Adrenal gland (tissue), 12 donors: Measurements from ENCODE around the gene MARCHF2. TPM values are rescaled to one million over a fixed set of nuclear protein-coding genes. Genes with fewer than 3 reads are reported as not detected.

ENCODE experiments used
- DNase-seq, 7 donors: peaks; one replicate each; pipeline ENCODE4 v3.0.0-alpha.2; 2019 to 2020
- H3K27ac ChIP-seq, 5 donors: fragments of 200-600 bp; sonication (generic) in 4 of 5; 1 replicate in 3 of 5; 2 replicates in 2 of 5; pipeline versions ENCODE4 v1.5.1 to v1.8.0; 2016 to 2020; ENCODE audit warnings: mild to moderate bottlenecking in 1 of 5
- H3K27me3 ChIP-seq: fragments of 200-600 bp; 2 replicates; pipeline ENCODE4 v1.8.0; 2021
- H3K36me3 ChIP-seq, 2 donors: fragments of 200-600 bp; replicated peaks in 1 of 2; 1 replicate in 1 of 2; 2 replicates in 1 of 2; pipeline versions ENCODE4 v1.5.1 to v1.8.0; 2018 to 2022
- H3K4me1 ChIP-seq, 2 donors: fragments of 200-600 bp; replicated peaks in 1 of 2; 1 replicate in 1 of 2; 2 replicates in 1 of 2; pipeline versions ENCODE4 v1.5.1 to v1.8.0; 2018 to 2021
- H3K4me3 ChIP-seq, 4 donors: fragments of 200-600 bp; sonication (generic) in 3 of 4; one replicate each; pipeline ENCODE4 v1.5.1; 2016 to 2018
- H3K9me3 ChIP-seq, 3 donors: fragments of 200-600 bp; sonication (generic) in 1 of 3; replicated peaks in 1 of 3; 1 replicate in 2 of 3; 2 replicates in 1 of 3; pipeline versions ENCODE4 v1.5.1 to v1.8.0; 2016 to 2021
- POLR2A ChIP-seq, 2 donors: fragments of 450-650 bp; IDR thresholded peaks; one replicate each; pipeline ENCODE4 v1.6.1; 2017; ENCODE audit warnings: antibody characterized with exemption in 2 of 2, mild to moderate bottlenecking in 2 of 2, moderate library complexity in 1 of 2
- WGBS, 4 donors: extraction: QIAGEN DNeasy Blood & Tissue Kit in 2 of 4; methylation state at CpG; one replicate each; pipeline versions ENCODE4 v1.1.5 to v1.1.7; 2013 to 2017; 5-methylcytosine and 5-hydroxymethylcytosine counted together
- intact Hi-C, 2 donors: fragments of 100-400 bp; cut with DNase I; formaldehyde crosslinking; loops; one replicate each; pipeline versions ENCODE4 v1.14.1 to v1.15.0; 2022 to 2023
- polyA plus RNA-seq, 3 donors: library from polyadenylated mRNA; stranded (reverse); fragments of 200-250 nt in 2 of 3; fragments of 350-450 nt in 1 of 3; fragmentation: Illumina TruSeq in 1 of 3; extraction: RNeasy Lipid Tissue Mini Kit (QIAGEN cat#74804) in 1 of 3; gene quantifications; one replicate each; pipeline ENCODE4 v1.2.3, GENCODE V29; 2013 to 2014
- total RNA-seq, 9 donors: library from RNA; depleted of rRNA in 4 of 9; stranded (reverse); fragments of >200 nt in 4 of 9; fragments of 120-200 nt in 1 of 9; fragmentation: NEBNext Ultra II Directional in 1 of 9; extraction: Animal tissue kit (Norgen Biotek cat#: 25700) in 1 of 9; gene quantifications; one replicate each; pipeline versions ENCODE4 v1.1.0 to v1.2.4, GENCODE V29; 2013 to 2023
- TF ChIP-seq, protein P1 (sequence below), 6 experiments: fragments of 450-650 bp in 4 of 6; fragments of 200-600 bp in 2 of 6; sonication (generic) in 1 of 6; IDR thresholded peaks; 1 replicate in 5 of 6; 2 replicates in 1 of 6; pipeline versions ENCODE4 v1.5.1 to v1.8.0; 2016 to 2021; ENCODE audit warnings: antibody characterized with exemption in 6 of 6, mild to moderate bottlenecking in 2 of 6, moderate library complexity in 1 of 6
- donor health status: healthy with polysubstance abuse.
- donor health status: Bipolar disorder and iron deficiency.
- donor health status: DM: yes; HTN: yes; CAD: no.
- donor health status: DM: no; HTN: no; CAD: no.
- donor health status: DM: no; HTN: no; CAD: no.
- donor health status: DM: yes; HTN: yes; CAD: no.

Gene MARCHF2
- total and polyA plus RNA-seq, 12 donors: 13.1 to 200 (median 45.8) TPM

DNA sequence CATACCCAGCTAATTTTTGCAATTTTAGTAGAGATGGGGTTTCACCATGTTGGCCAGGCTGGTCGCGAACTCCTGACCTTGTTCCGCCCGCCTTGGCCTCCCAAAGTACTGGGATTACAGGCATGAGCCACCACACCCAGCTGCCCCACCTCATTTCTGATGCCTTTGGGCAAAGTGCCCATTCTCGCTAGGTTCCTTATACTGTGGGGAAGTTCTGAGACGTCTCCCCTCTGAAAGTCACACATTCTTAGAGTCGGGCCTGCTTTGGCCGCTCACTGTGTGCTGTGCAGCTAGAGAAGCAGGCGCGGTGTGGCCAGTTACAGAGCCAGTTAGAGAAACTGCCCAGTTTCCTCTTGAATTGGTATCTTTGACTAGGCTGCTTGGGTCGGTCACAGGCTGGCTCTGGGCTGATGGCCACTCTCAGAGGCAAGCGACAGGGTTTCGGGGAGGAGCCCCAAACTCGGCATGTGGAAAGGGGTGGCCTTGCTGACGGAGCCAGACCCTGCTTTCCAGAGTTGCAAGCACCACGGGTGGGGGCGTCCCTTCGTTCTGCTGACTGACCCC lies 71.3 kb downstream of the MARCHF2 start:
- Histone ChIP-seq H3K36me3 (peaks cover 0 to 82% of the 10 kb centered on the region in 2 donors), H3K27me3 (no peaks in the 10 kb centered on the region), H3K9me3 (no peaks in the 10 kb centered on the region), H3K27ac (peak overlapping the region in 2 of 5 donors; percentile 21 to 52), H3K4me3 (no peak overlapping the region), H3K4me1 (peaks cover 0 to 8% of the 10 kb centered on the region in 2 donors)
- intact Hi-C loops: no loop called here
- no peak for TF ChIP-seq POLR2A (IDR thresholded peaks at IDR 0.05)
- TF ChIP-seq, protein P1, sequence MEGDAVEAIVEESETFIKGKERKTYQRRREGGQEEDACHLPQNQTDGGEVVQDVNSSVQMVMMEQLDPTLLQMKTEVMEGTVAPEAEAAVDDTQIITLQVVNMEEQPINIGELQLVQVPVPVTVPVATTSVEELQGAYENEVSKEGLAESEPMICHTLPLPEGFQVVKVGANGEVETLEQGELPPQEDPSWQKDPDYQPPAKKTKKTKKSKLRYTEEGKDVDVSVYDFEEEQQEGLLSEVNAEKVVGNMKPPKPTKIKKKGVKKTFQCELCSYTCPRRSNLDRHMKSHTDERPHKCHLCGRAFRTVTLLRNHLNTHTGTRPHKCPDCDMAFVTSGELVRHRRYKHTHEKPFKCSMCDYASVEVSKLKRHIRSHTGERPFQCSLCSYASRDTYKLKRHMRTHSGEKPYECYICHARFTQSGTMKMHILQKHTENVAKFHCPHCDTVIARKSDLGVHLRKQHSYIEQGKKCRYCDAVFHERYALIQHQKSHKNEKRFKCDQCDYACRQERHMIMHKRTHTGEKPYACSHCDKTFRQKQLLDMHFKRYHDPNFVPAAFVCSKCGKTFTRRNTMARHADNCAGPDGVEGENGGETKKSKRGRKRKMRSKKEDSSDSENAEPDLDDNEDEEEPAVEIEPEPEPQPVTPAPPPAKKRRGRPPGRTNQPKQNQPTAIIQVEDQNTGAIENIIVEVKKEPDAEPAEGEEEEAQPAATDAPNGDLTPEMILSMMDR (IDR thresholded peaks at IDR 0.05): no peak
- WGBS, 4 donors: 77 to 94% (median 83%) methylated on average over 16 to 18 of the region's 18 CpGs
- DNase-seq: peak; percentile 50 to 75 (median 66)

DNA sequence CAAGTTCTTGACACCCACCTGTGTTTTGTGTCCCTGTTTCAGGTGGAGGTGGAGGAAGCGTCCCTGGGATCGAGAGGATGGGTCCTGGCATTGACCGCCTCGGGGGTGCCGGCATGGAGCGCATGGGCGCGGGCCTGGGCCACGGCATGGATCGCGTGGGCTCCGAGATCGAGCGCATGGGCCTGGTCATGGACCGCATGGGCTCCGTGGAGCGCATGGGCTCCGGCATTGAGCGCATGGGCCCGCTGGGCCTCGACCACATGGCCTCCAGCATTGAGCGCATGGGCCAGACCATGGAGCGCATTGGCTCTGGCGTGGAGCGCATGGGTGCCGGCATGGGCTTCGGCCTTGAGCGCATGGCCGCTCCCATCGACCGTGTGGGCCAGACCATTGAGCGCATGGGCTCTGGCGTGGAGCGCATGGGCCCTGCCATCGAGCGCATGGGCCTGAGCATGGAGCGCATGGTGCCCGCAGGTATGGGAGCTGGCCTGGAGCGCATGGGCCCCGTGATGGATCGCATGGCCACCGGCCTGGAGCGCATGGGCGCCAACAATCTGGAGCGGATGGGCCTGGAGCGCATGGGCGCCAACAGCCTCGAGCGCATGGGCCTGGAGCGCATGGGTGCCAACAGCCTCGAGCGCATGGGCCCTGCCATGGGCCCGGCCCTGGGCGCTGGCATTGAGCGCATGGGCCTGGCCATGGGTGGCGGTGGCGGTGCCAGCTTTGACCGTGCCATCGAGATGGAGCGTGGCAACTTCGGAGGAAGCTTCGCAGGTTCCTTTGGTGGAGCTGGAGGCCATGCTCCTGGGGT lies 72.7 kb downstream of the MARCHF2 start:
- Histone ChIP-seq H3K4me3 (no peak overlapping the region), H3K9me3 (no peaks in the 10 kb centered on the region), H3K27ac (no peak overlapping the region), H3K4me1 (peaks cover 0 to 7% of the 10 kb centered on the region in 2 donors), H3K27me3 (no peaks in the 10 kb centered on the region), H3K36me3 (peaks cover 0 to 81% of the 10 kb centered on the region in 2 donors)
- DNase-seq: no peak
- intact Hi-C loops: no loop called here
- TF ChIP-seq, protein P1 (IDR thresholded peaks at IDR 0.05): no peak
- TF ChIP-seq POLR2A (IDR thresholded peaks at IDR 0.05): no peak
- 96 to 100% (median 97%) methylated on average over 9 to 62 of the region's 62 CpGs for WGBS, 4 donors

DNA sequence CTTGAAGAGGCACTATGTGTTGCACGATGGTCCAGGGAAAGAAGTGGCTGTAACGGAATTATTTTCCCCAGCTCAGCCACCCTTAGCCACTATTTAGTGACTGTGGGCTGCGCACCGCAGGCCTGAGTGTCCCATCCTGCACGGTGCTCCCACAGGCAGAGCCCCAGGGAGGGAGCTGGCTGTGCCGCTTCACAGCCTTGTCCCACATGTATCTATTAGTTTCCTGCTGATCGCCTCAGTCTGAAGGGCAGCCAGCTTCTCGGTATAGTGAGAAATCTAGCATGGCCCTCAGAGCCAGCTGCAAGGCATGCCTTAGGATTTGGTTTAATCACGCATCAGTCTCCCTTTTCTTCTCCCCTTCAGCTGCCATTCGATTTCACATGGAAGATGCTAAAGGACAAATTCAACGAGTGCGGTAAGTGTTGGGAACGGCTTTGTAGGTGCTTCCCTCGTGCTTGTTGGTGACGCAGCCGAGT lies 73.6 kb downstream of the MARCHF2 start:
- Histone ChIP-seq H3K27me3 (no peaks in the 10 kb centered on the region), H3K27ac (peak overlapping the region in 2 of 5 donors; percentile 32 to 59), H3K4me3 (no peak overlapping the region), H3K36me3 (peaks cover 0 to 73% of the 10 kb centered on the region in 2 donors), H3K9me3 (no peaks in the 10 kb centered on the region), H3K4me1 (no peaks in the 10 kb centered on the region)
- no peak for DNase-seq
- 76 to 84% (median 82%) methylated on average over 15 to 16 of the region's 16 CpGs for WGBS, 4 donors
- intact Hi-C loops: no loop called here
- no peak for TF ChIP-seq POLR2A (IDR thresholded peaks at IDR 0.05)
- TF ChIP-seq, protein P1 (IDR thresholded peaks at IDR 0.05): no peak

DNA sequence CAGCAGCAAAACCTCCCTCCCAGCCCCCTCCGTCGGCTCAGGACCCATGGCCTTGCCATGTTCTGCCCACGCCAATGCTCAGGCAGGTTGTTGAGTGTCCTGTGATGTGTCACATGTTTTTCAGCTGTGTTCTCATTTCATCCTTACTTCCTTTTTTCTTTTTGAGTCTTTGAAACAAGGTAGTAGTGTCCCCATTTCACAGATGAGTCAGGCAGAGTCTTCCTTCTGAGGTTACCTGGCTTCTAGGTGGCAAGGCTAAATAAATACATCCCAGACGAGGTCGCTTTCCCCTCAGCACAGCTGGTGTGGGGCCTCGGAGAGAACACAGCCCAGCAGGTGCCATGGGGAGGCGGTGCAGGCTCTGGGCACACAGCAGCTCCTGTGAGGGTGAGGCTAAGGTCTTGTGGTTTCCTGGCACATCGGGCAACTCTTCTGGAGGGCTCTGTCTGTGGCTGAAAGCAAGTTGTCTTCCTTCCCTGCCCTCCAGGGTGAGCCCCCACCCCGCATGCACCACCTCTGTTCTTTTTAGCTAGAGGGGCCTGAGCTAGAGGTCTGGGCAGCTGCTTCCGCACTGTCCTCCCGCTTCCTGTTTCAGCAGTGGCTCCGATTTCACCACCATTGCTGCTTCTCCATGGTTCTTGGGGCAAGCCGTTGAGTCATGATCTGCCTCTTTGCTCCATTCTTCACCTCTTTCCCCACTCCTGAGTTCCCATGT lies 74.2 kb downstream of the MARCHF2 start:
- no peak overlapping the region for H3K4me3 ChIP-seq
- intact Hi-C loops: no loop called here
- H3K36me3 ChIP-seq: peaks cover 0 to 72% of the 10 kb centered on the region in 2 donors
- H3K4me1 ChIP-seq: no peaks in the 10 kb centered on the region
- DNase-seq: peak in 4 of 7 donors; percentile 40 to 69 (median 60)
- 66 to 76% (median 70%) methylated on average over 9 to 13 of the region's 13 CpGs for WGBS, 4 donors
- no peaks in the 10 kb centered on the region for H3K9me3 ChIP-seq
- TF ChIP-seq POLR2A (IDR thresholded peaks at IDR 0.05): no peak
- TF ChIP-seq, protein P1 (IDR thresholded peaks at IDR 0.05): no peak
- no peaks in the 10 kb centered on the region for H3K27me3 ChIP-seq
- H3K27ac ChIP-seq: peak overlapping the region in 2 of 5 donors; percentile 32 to 59
